Lung microvascular endothelial cell (primary cell): ENCODE data around the gene FGFR3. TPM values are rescaled to one million over a fixed set of nuclear protein-coding genes. Genes with fewer than 3 reads are reported as not detected.

Source experiments
- DNase-seq, 2 donors: peaks; one replicate each; pipeline versions ENCODE4 v3.0.0 to v3.0.0-alpha.2; 2010; ENCODE audit warnings: low read depth in 2 of 2
- total RNA-seq: library from RNA; depleted of rRNA; stranded (reverse); fragments of >200 nt; gene quantifications from 2 replicates; pipeline ENCODE4 v1.2.1, GENCODE V29; 2014

FGFR3 gene
- total RNA-seq, 1 donor from 2014 or later = 0.79 TPM

- DNase-seq = no peak
Observed at GRCh38 chr4:1756893-1757779, 36.0 kb upstream of the FGFR3 start.

- no peak for DNase-seq
Observed at GRCh38 chr4:1757836-1758235, 35.3 kb upstream of the FGFR3 start.

- DNase-seq = no peak
Observed at GRCh38 chr4:1758306-1759121, 34.6 kb upstream of the FGFR3 start.

DNA sequence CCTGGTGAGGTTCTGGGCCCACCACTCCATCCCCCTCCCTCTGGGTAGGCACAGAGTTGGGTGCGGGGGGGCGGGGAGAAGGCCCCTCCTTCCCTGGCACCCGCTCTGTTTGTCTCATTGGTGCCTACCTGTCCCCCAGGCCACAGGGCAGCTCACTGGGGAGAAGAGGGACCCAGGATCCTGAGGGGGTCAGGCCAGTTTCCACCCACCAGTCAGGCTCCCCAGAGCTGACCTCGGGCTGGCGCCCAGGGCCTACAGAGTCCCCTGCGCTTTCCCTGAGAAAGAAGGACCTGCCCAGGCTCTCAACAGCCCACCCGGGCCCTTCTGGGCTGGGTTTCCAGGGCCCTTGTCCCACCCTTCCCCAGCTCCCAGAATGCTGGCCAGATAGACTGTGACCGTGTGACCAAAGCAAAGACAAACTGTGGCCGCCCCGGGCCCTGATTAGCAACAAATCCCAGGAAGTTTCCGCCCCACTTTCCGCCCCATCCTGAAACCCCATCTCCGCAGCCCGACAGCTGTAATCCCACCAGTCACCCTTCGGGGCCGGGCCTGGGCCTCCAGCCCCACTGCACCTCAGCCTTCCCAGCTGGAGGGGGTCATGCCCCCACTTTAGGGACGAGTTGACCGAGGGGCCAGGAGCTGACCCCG is 33.8 kb upstream of the FGFR3 start:
- no peak for DNase-seq

DNA sequence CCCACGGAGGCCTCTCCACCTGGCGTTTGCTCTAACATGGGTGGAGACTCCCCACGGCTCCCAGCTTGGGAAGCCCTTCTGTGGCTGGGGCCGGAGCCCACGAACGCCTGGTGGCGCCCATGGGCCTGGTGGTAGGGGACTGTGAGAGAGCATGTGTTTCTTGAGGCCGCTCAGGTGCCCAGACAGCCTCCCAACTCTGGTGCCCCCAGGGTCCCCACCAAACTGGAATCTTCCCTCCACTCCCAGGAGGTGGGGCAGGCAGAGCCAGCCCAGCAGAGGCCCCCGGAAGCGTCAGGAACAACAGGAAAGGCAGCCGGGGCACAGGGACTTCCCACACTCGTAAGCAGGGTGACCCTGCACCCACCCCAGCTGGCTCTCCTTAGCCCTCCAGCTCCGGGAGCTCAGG is 33.3 kb upstream of the FGFR3 start:
- DNase-seq = peak; percentile 20 to 24

GRCh38 chr4:1760521-1761071 is 32.5 kb upstream of the FGFR3 start:
- no peak for DNase-seq

- no peak for DNase-seq
Observed at GRCh38 chr4:1761130-1761689, 31.9 kb upstream of the FGFR3 start.

DNA sequence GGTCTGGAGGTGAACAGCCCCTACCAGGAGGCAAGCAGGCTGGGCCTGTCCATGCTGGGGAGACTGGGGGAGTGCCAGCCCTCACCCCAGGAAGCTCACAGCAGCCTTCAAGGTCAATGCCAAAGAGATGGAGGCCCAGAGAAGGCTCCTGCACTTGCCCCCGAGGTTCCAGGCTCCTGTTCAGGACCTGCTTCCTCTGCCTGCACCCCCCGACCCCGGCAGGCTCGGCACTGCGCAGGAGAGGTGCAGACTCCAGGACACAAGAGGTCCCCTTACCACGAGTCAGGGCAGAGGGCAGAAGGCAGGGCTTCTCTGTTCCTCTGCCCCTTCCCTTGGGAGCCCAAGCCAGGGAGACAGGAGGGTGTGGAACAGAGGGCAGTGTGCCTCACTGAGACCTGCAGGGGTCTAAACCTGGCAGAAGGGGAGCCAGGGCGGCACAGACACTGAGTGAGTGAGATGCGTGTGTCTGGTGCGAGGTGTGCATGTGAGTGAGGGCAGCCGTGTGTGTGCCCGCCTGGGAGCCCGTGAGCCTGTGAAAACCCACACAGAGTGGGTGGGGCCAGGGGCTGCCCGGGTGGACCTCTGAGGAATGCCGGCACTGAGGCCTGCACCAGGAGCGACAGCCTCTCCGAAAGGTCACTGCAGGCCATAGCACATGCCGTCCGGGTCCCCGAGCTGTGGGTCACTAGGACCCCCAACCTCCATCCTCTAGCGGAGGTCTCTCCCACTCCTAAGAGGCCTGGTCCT is 30.7 kb upstream of the FGFR3 start:
- DNase-seq = no peak

- no peak for DNase-seq
Observed at GRCh38 chr4:1763070-1763549, 30.0 kb upstream of the FGFR3 start.

GRCh38 chr4:1763550-1764080 is 29.5 kb upstream of the FGFR3 start:
- DNase-seq = peak; percentile 18 to 62

DNA sequence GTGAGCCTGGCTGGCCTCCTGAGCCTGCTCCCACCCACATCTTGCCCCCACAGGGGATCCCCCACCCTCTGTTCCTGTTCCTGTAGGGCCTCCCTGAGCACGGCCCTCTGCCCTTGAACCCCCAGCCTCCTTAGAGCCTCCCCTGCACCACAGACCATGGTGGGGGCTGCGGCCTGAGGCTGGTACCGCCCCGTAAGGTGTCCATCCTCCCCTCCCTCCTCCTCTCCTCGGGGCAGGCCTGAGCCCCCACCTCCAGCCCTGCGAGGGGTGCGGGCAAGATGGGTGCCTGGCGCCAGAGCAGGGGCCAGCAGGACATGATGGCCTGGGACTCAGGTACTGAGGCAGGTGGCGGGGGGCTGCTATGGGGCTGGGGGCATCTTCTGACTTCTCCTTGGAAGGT is 28.4 kb upstream of the FGFR3 start:
- no peak for DNase-seq

GRCh38 chr4:1765409-1766072 is 27.6 kb upstream of the FGFR3 start:
- no peak for DNase-seq

DNA sequence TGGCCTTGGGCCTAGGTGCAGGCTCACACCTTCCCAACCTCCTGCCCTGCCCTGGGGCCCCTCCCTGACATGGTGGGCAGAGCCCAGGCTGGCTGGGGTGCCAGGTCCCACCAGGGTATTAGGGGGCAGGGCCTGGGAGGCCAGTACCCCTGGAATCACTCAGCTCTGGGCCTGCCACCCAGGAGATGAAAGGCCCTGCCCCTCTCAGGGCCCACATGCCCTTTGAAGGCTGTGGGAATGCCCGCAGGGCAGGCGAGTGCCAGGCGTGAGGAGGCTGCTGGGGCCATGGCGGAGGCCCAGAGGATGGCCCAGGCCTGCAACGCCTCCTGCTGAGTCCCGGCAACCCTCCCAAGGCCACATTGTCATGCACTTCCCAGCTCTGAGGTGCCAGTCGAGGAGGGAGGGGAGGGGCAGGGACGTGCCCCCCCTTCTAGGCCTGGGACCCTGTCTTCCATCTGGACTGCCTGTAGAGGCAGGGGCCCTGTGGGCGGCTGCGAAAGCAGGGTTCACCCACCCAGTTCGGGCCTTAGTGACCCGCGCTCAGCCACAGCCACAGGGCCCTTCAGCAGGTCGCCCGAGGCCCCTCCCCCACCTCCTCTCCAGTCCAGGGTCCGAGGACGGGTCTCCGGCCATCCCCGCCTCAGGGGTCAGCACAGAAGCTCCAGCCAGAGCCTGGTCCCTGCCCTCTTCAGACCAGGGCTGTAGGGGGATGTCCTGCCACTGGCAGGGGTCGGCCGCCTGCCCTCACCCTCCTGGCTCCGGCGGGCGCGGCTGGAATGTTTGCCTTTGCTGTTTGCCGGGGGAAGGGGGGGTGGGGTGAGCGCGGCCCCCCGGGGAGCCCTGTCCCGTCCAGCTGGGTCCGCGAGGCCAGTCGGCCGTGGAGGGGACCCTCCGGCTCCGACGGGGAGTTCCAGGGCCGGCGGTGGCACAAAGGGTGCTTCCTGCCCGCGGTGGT is 26.7 kb upstream of the FGFR3 start:
- no peak for DNase-seq

- peak in 1 of 2 donors; percentile 37 for DNase-seq
Observed at GRCh38 chr4:1767061-1767769, 25.9 kb upstream of the FGFR3 start.

DNA sequence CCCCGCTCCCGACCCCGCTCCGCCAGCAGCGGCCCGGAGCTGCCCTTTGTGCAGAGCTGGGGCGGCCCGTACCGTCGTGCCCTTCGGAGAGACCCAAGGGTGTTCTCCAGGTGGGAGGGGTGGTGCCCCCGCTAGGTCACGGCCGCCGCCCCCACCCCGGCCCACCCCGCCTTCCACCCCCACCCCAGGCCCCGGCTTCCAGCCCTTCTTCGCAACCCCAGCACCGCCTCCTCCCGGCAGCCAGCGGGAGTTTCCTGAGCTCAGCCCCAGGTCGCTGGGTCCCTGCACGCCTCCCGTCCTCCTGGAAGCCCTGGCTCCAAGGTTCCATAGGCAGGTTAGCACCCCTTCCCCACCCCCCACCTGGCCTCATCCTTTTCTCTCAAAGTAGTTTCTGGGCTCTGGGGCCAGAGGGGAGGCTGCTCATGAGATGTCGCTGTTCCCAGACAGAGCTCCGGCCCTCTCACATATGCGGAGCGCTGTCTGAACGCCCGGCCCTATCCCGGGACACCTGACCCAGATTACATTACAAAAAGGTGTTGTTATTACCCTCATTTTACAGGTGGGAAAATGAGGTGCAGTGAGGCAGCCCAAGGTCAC is 25.2 kb upstream of the FGFR3 start:
- DNase-seq = peak; percentile 46 to 65

GRCh38 chr4:1768367-1769034 is 24.6 kb upstream of the FGFR3 start:
- no peak for DNase-seq

DNA sequence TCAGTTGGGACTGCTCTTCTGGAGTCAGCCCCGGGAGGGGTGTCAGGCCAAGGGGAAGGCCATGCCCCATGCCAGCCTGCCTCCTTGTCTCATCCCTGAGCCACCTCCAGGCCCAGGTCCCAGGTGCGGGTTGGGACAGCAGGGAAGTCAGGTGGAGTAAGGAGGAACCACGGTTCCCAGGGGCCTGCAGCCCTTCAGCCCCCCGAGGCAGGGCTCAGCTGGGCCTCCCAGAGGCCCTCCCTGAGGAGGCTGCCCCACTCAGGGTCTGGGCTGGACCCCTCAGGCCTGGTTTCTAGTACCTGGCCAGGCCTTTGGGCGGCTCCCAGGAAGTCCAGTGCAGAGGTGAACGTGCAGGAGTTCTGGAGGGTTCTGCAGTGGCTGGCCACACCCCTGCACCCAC is 23.4 kb upstream of the FGFR3 start:
- DNase-seq = no peak
